Lung microvascular endothelial cell (primary cell): ENCODE data around the gene PNMA1. TPM values are rescaled to one million over a fixed set of nuclear protein-coding genes. Genes with fewer than 3 reads are reported as not detected.

Experiments used
- DNase-seq, 2 donors: peaks; one replicate each; pipeline versions ENCODE4 v3.0.0 to v3.0.0-alpha.2; 2010; ENCODE audit warnings: low read depth in 2 of 2
- total RNA-seq: library from RNA; depleted of rRNA; stranded (reverse); fragments of >200 nt; gene quantifications from 2 replicates; pipeline ENCODE4 v1.2.1, GENCODE V29; 2014

Gene PNMA1
- 11.3 and 15.1 TPM in 2 replicates for total RNA-seq

GRCh38 chr14:73713803-73714655 is at the start of gene PNMA1:
PNMA1 (minus strand) TSS chr14:73714384; CDS start chr14:73713639, 745 bp downstream.
- peak; percentile 85 to 92 for DNase-seq

- no peak for DNase-seq
Measured at GRCh38 chr14:73763396-73763795, 49.2 kb upstream of the PNMA1 start.

- DNase-seq = no peak
Measured at GRCh38 chr14:73762375-73762822, 48.2 kb upstream of the PNMA1 start.

GRCh38 chr14:73761618-73762355 is 47.6 kb upstream of the PNMA1 start:
- DNase-seq = no peak

- no peak for DNase-seq
Measured at GRCh38 chr14:73760598-73761586, 46.7 kb upstream of the PNMA1 start.

GRCh38 chr14:73759714-73760597 is 45.8 kb upstream of the PNMA1 start:
- peak; percentile 98 to 99 for DNase-seq

- peak; percentile 67 to 78 for DNase-seq
Measured at GRCh38 chr14:73759183-73759713, 45.1 kb upstream of the PNMA1 start.

GRCh38 chr14:73758392-73759182 is 44.4 kb upstream of the PNMA1 start:
- DNase-seq = peak; percentile 74 to 75

- DNase-seq = no peak
Measured at GRCh38 chr14:73757876-73758391, 43.8 kb upstream of the PNMA1 start.

- no peak for DNase-seq
Measured at GRCh38 chr14:73757381-73757780, 43.2 kb upstream of the PNMA1 start.

- no peak for DNase-seq
Measured at GRCh38 chr14:73755434-73756014, 41.3 kb upstream of the PNMA1 start.

GRCh38 chr14:73754911-73755360 is 40.8 kb upstream of the PNMA1 start:
- peak; percentile 57 to 59 for DNase-seq

GRCh38 chr14:73753887-73754795 is 40.0 kb upstream of the PNMA1 start:
- peak in 1 of 2 donors; percentile 49 for DNase-seq

- peak; percentile 86 to 95 for DNase-seq
Measured at GRCh38 chr14:73753124-73753886, 39.1 kb upstream of the PNMA1 start.

- DNase-seq = peak; percentile 43 to 48
Measured at GRCh38 chr14:73752297-73752992, 38.3 kb upstream of the PNMA1 start.

GRCh38 chr14:73751157-73751691 is 37.0 kb upstream of the PNMA1 start:
- DNase-seq = no peak
